ENCODE measurements around the gene ARID4A. TPM values are rescaled to one million over a fixed set of nuclear protein-coding genes. Genes with fewer than 3 reads are reported as not detected.

ARID4A gene
- total and polyA plus RNA-seq, 2 of the 13 experiments (the other 11 are each of a cell fraction or from before 2014, with no cell fraction given) = 7.2 to 9.7 TPM

- DNase-seq (ENCODE audit: low spot score) = no peak
- FAIRE-seq = no peak
- peaks cover 83% of the 10 kb centered on the region for H3K4me1 ChIP-seq (ENCODE audit: insufficient read depth, low read length)
- ChIA-PET CTCF (ENCODE audit: low intra/inter-chr PET ratio, low total read pairs) (no interaction called here), POLR2A (interaction anchor here (0.6 to 7.3 kb wide), 3 partner anchors 9 to 32 kb away, joined by 4 to 92 read pairs (median 7); partner anchors contain the start of genes ARID4A and PSMA3)
- H3K9me3 ChIP-seq (ENCODE audit: low read length) = no peaks in the 10 kb centered on the region
- H3K27me3 ChIP-seq (ENCODE audit: control insufficient read depth in 1 of 2, insufficient read depth in 2 of 2, low read length in 2 of 2) = no peaks in the 10 kb centered on the region
- no peak overlapping the region for H3K9ac ChIP-seq (ENCODE audit: insufficient read depth, low read depth, low read length)
- no peaks in the 10 kb centered on the region; the same call in 1 of the 2 replicates for H4K20me1 ChIP-seq (ENCODE audit: insufficient read depth, low read length)
- 96% methylated on average over 1 of the region's 1 CpG for WGBS (ENCODE audit: low lambda C conversion rate)
- peaks cover 5 to 49% of the 10 kb centered on the region in 2 experiments for H3K36me3 ChIP-seq (replicated peaks in 1 of 2; ENCODE audit: control insufficient read depth in 1 of 2, insufficient read depth in 2 of 2, low read length in 2 of 2)
- H3K4me2 ChIP-seq (ENCODE audit: low read depth, low read length) = no peak overlapping the region
- no peak overlapping the region for H3K27ac ChIP-seq (ENCODE audit: extremely low read length, insufficient read depth, low read length)
- peaks cover 85% of the 10 kb centered on the region for H3K79me2 ChIP-seq (ENCODE audit: insufficient read depth, low read length)
- no TSS peak for BruUV-seq (replicated peaks)
- in situ Hi-C loops (cut with HindIII; ENCODE audit: extremely low pct_ligation_motif_present, low pct_unique_long_range_greater_than_20kb) = no loop called here
- intact Hi-C loops (cut with micrococcal nuclease; ENCODE audit: unreplicated experiment) = no loop called here
- TF ChIP-seq, protein P1, sequence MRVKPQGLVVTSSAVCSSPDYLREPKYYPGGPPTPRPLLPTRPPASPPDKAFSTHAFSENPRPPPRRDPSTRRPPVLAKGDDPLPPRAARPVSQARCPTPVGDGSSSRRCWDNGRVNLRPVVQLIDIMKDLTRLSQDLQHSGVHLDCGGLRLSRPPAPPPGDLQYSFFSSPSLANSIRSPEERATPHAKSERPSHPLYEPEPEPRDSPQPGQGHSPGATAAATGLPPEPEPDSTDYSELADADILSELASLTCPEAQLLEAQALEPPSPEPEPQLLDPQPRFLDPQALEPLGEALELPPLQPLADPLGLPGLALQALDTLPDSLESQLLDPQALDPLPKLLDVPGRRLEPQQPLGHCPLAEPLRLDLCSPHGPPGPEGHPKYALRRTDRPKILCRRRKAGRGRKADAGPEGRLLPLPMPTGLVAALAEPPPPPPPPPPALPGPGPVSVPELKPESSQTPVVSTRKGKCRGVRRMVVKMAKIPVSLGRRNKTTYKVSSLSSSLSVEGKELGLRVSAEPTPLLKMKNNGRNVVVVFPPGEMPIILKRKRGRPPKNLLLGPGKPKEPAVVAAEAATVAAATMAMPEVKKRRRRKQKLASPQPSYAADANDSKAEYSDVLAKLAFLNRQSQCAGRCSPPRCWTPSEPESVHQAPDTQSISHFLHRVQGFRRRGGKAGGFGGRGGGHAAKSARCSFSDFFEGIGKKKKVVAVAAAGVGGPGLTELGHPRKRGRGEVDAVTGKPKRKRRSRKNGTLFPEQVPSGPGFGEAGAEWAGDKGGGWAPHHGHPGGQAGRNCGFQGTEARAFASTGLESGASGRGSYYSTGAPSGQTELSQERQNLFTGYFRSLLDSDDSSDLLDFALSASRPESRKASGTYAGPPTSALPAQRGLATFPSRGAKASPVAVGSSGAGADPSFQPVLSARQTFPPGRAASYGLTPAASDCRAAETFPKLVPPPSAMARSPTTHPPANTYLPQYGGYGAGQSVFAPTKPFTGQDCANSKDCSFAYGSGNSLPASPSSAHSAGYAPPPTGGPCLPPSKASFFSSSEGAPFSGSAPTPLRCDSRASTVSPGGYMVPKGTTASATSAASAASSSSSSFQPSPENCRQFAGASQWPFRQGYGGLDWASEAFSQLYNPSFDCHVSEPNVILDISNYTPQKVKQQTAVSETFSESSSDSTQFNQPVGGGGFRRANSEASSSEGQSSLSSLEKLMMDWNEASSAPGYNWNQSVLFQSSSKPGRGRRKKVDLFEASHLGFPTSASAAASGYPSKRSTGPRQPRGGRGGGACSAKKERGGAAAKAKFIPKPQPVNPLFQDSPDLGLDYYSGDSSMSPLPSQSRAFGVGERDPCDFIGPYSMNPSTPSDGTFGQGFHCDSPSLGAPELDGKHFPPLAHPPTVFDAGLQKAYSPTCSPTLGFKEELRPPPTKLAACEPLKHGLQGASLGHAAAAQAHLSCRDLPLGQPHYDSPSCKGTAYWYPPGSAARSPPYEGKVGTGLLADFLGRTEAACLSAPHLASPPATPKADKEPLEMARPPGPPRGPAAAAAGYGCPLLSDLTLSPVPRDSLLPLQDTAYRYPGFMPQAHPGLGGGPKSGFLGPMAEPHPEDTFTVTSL (CRISPR knock-in tag; IDR thresholded peaks at IDR 0.05; ENCODE audit: borderline replicate concordance) = no peak
- no peak for TF ChIP-seq HDAC6 (IDR thresholded peaks at IDR 0.05; ENCODE audit: low read depth, low read length)
- no peak for TF ChIP-seq ZMAT5 (CRISPR knock-in tag; IDR thresholded peaks at IDR 0.05; ENCODE audit: borderline replicate concordance, low read depth)
- TF ChIP-seq ZNF160 (CRISPR knock-in tag; IDR thresholded peaks at IDR 0.05) = no peak
- TF ChIP-seq SRSF4 (IDR thresholded peaks at IDR 0.05; ENCODE audit: low read depth, low read length, poor library complexity, severe bottlenecking) = no peak
- TF ChIP-seq ZNF3 (CRISPR knock-in tag; IDR thresholded peaks at IDR 0.05) = no peak
- H3K4me3 ChIP-seq (replicated peaks in 1 of 3; ENCODE audit: insufficient read depth in 1 of 3, low read depth in 2 of 3, low read length in 3 of 3) = no peak overlapping the region
- H2AFZ ChIP-seq (ENCODE audit: low read length) = no peak overlapping the region
- ATAC-seq = no peak
These were observed 22.1 kb upstream of the ARID4A start for GRCh38 chr14:58276208-58276607.

All from HepG2 (cell line).